NCI-H1092 (cell line): ENCODE results near the gene SDR9C7.
"Not testable (repeated sequence)": the region's sequence is repeated elsewhere in the genome, so short reads cannot be mapped to it uniquely, and the experiment has no call there.

Experiments
- DNase-seq: peaks from one replicate; lab custom pipeline; 2025; lab: John Stamatoyannopoulos, UW

The SDR9C7 gene

GRCh38 chr12:56953314-56953713 lies 19.1 kb upstream of the SDR9C7 start:
- no peak for DNase-seq

DNA sequence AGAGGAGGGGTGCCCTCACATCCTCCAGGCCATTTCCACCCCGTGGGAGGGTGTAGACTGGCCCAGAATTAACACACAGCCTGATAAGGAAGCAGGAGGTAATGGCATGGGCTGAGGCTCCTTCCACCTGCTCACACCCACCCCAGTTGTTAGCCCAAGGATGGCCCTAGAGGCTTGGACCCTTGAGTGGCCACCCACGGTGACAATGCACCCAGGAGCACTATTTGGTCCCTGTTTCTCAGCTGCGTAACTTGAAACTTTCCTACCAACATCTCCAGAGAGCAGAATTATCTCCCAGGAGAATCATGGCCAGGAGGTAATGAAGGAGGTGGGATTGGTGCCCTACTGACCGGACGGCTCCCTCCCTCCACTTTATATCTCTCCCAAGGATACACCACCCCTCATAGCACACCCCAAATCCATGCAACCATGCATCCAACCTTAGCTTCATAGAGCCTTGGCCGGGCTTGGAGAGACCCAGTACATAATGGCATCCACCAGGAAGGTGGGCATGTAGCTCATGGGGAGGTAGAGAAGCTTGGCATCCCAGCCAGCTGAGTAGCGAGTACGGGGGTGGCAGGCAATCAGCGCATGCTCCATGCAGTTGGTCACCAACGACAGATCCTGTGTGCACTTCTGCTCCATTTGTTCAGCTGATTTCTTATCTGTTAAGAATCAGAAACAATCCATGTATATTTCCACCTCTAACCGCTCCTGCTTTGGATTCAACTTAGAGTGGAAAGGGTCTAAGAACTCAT lies 17.6 kb upstream of the SDR9C7 start:
- no peak for DNase-seq

GRCh38 chr12:56948881-56949280 lies 14.7 kb upstream of the SDR9C7 start:
- no peak for DNase-seq

DNA sequence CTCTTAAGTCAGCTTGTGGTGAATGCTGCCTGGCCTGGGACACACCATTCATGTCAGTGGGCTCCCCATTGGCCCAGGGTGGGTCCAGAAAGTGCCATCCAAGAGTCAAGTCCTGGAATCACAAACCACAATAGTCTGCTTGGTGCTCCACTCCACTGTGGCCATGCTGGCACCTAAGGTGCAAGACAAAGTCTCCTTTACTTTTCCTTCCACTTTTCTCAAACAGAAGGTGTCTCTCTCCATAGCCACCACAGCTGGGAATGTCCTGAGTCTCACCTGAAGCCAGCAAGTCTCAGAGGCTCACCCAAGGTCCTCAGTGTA lies 14.2 kb upstream of the SDR9C7 start:
- DNase-seq, result no peak

GRCh38 chr12:56947633-56948456 lies 13.6 kb upstream of the SDR9C7 start:
- DNase-seq, result no peak

- no peak for DNase-seq
Observed at GRCh38 chr12:56943878-56944277, 9.7 kb upstream of the SDR9C7 start.

DNA sequence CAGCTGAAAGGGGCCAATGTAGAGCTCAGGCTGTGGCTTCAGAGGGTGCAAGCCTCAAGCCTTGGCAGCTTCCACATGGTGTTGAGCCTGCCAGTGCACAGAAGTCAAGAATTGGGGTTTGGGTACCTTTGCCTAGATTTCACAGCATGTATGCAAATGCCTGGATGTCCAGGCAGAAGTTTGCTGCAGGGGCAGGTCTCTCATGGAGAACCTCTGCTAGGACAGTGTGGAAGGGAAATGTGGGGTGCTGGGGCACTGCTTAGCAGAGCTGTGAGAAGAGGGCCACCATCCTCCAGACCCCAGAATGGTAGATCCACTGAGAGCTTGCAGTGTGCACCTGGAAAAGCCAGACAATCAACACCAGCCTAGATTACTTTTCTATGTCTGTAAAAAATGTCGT lies 9.2 kb upstream of the SDR9C7 start:
- DNase-seq, result not testable (repeated sequence)

DNA sequence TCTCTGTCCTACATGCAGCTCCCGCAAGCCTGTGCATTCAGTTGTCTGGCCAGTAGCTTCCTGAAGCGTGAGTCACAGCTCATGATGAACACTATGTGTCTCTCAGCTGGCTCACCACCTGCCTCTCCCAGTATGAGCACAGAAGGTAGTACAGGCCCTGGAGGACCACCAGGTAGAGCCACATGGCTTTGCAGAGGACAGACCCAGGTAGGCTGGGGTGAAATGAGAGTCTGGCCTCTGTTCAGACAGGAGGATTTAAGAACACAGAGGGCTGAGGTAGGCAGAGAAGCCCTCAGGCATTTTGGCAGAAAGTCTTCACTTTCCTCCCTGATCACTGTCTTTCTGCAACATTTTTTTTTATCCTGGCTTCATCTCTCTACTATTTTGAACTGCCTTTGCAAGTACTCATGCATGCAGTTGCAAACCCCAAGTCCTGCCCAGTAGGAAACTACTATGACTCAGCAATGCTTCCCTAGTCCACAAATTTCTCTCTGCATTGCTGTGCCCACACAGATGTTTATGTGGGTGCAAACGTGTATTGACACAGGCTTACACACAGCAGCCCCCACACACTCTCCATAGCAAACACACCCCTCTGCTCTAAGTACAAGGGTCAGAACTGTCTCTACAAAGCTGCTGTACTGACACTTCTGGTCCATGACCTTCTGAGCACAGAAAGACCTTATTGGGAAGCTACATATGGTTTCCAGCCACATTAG lies 7.2 kb upstream of the SDR9C7 start:
- DNase-seq, result no peak

- DNase-seq, result not testable (repeated sequence)
Observed at GRCh38 chr12:56940942-56941298, 6.7 kb upstream of the SDR9C7 start.

DNA sequence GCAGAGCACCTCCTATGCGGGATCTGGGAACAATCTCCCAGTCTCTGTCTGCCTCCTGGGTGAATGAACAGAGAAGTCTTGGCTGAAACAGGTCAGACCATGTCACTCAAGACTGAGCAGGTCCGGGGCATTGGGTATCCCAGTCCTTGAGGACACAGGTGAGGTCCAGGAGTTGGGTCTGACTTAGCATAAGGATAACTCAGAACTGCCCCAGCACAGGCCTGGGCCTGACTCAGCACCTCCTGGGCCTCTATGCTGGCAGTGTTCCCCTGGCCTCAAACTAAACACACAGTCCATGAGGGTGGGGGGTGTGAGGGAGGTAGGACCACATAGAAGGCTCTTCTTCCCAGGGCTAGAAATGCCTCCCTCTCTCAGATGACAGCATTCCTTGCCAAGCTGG lies 1.5 kb upstream of the SDR9C7 start:
- no peak for DNase-seq

- no peak for DNase-seq
Observed at GRCh38 chr12:56935157-56935556, 949 bp upstream of the SDR9C7 start.

- DNase-seq, result no peak
Observed at GRCh38 chr12:56932867-56933266, 1.3 kb downstream of the SDR9C7 start.

- no peak for DNase-seq
Observed at GRCh38 chr12:56932146-56932545, 2.1 kb downstream of the SDR9C7 start.

DNA sequence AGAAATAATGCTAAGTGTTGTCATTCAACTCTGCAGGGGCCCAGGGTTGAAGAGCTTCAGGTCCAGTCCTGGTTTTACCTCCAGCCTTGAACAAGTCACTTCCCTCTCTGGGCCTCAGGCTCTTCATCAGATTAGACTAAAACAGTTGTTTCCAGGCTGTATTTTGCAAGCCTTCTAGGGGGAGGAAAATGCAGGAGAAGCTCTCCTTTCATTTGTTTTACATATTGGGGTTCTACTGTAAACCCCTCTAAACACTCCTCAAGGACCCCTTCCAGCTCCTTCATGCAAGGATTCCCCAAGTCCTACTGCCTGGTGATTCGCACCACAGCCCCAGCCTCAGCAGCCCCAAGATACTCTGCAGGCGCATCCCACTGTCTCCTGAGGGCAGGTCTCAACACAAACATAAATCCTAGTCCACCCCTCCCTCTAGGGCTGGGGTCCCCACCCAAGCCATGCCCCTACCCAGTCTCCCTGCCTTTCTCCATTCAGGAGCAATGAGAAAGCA lies 2.7 kb downstream of the SDR9C7 start:
- no peak for DNase-seq

DNA sequence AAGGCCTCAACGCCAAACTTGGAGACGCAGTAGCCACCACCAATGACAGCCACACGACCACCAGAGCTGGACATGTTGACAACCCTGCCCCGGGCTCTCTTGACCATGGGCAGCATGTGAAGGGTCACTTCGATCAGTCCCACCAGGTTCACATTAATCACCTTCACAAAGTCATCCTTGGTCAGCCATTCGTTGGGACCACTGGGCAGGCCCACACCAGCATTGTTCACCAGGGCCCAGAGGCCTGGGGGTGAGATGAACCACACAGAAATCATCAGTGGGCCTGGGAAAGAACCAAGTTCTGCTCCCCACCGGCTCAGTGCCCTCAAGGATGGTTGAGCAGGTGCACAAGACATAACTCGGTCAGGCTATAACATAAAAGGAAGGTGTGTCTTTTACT lies 4.0 kb downstream of the SDR9C7 start:
- no peak for DNase-seq

GRCh38 chr12:56929780-56930179 lies 4.4 kb downstream of the SDR9C7 start:
- no peak for DNase-seq

- no peak for DNase-seq
Observed at GRCh38 chr12:56928262-56928661, 5.9 kb downstream of the SDR9C7 start.

- no peak for DNase-seq
Observed at GRCh38 chr12:56927281-56927680, 6.9 kb downstream of the SDR9C7 start.

- DNase-seq, result no peak
Observed at GRCh38 chr12:56922031-56922430, 12.2 kb downstream of the SDR9C7 start.

GRCh38 chr12:56921346-56921745 lies 12.9 kb downstream of the SDR9C7 start:
- DNase-seq, result no peak

DNA sequence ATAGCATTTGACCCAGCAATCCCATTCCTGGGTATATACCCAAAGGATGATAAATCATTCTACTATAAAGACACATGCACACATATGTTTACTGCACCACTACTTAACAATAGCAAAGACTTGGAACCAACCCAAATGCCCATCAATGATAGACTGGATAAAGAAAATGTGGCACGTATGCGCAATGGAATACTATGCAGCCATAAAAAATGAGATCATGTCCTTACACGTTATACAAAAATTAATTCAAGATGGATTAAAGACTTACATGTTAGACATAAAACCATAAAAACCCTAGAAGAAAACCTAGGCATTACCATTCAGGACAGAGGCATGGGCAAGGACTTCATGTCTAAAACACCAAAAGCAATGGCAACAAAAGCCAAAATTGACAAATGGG lies 16.1 kb downstream of the SDR9C7 start:
- DNase-seq, result not testable (repeated sequence)

DNA sequence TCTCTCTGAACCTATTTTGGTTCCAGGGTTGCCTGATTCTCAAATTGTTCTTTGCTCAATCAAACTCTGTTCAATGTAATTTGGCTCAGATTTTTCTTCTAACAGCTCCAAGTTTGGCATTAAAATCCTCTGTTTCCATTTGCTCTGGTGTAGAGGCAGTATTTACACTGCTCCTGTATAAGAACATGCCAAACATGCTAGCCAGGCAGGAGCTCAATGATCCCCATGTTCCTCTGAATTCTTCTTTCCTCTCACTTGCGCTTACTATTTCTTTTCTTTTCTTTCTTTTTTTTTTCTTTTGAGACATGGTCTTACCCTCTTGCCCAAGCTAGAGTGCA lies 17.2 kb downstream of the SDR9C7 start:
- DNase-seq, result no peak
